Ectodermal cell (in vitro differentiated cells): ENCODE measurements around the gene SRD5A2. TPM values are rescaled to one million over a fixed set of nuclear protein-coding genes. Genes with fewer than 3 reads are reported as not detected.

Experiments used
- H3K27ac ChIP-seq: 2 replicates; pipeline ENCODE4 v1.7.0; 2013; ENCODE audit warnings: mild to moderate bottlenecking, low read depth, low read length; ENCODE audit not compliant: insufficient read depth, poor library complexity, severe bottlenecking
- H3K27me3 ChIP-seq: 2 replicates; pipeline ENCODE4 v1.7.0; 2013; ENCODE audit warnings: mild to moderate bottlenecking, low read length; ENCODE audit not compliant: insufficient read depth, control insufficient read depth, poor library complexity, severe bottlenecking
- H3K36me3 ChIP-seq: one replicate; pipeline ENCODE4 v1.7.0; 2013; ENCODE audit warnings: low read length; ENCODE audit not compliant: control insufficient read depth, insufficient read depth
- H3K4me1 ChIP-seq: one replicate; pipeline ENCODE4 v1.7.0; 2013; ENCODE audit warnings: low read length; ENCODE audit not compliant: control insufficient read depth, insufficient read depth
- H3K4me3 ChIP-seq: 2 replicates; pipeline ENCODE4 v1.7.0; 2013; ENCODE audit warnings: low read depth, low read length, control low read depth; ENCODE audit not compliant: insufficient read depth
- H3K9me3 ChIP-seq: 2 replicates; pipeline ENCODE4 v1.7.0; 2013; ENCODE audit warnings: mild to moderate bottlenecking, low read length, moderate library complexity; ENCODE audit not compliant: control insufficient read depth
- WGBS, 2 experiments: methylation state at CpG; one replicate each; pipeline ENCODE4 v1.1.7; 2013; ENCODE audit warnings: missing lambda C conversion rate in 2 of 2; 5-methylcytosine and 5-hydroxymethylcytosine counted together
- polyA plus RNA-seq, 4 experiments: library from polyadenylated mRNA; stranded (reverse); fragments of 50-300 nt; gene quantifications; one replicate each; pipeline ENCODE4 v1.2.3, GENCODE V29; 2013

Gene SRD5A2, protein sequence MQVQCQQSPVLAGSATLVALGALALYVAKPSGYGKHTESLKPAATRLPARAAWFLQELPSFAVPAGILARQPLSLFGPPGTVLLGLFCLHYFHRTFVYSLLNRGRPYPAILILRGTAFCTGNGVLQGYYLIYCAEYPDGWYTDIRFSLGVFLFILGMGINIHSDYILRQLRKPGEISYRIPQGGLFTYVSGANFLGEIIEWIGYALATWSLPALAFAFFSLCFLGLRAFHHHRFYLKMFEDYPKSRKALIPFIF
- not detected for polyA plus RNA-seq (2013, experiment 1 of 4)
- polyA plus RNA-seq (2013, experiment 2 of 4), result not detected
- polyA plus RNA-seq (2013, experiment 3 of 4), result not detected
- polyA plus RNA-seq (2013, experiment 4 of 4), result not detected

DNA sequence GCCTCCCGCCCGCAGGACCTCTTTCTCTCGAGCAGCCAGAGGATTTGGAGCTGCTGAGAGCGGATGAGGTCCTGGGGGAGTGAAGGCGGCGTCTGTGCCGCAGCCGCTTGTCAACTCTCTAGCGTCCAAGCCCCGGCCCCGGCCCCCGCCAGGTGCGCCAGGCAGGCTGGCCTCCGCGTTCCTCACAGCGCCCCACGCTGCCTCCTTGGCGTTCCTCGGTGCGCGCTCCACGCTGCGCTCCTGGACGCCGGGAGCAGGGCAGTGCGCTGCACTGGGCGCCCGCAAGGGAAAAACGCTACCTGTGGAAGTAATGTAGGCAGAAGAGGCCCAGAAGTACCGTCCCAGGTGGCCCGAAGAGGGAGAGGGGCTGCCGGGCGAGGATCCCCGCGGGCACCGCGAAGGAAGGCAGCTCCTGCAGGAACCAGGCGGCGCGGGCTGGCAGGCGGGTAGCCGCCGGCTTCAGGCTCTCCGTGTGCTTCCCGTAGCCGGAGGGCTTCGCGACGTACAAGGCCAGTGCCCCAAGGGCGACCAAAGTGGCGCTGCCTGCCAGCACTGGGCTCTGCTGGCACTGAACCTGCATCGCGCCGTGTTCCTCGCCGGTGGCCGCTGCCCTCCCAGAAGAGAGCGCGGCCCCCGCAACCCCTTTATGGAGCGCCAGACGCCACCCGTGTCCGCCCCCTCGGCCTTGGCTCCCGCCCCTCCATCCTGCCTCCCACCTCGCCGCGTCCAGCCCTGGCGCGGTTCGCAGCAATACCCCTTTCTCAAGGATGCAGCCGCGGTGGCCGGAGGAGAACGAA is at the start of gene SRD5A2:
Gene SRD5A2, minus strand, starts transcription at position 618 of the 797 bp plus-strand sequence. Its CDS starts 38 bp downstream, at position 580.
- Histone ChIP-seq H3K9me3 (no peaks in the 10 kb centered on the region), H3K4me1 (no peaks in the 10 kb centered on the region), H3K27me3 (peaks cover 60% of the 10 kb centered on the region), H3K4me3 (peak within 1 kb of the TSS; percentile 34), H3K27ac (no peak within 1 kb of the TSS), H3K36me3 (no peaks in the 10 kb centered on the region)
- WGBS, 2 experiments, result 6 to 7% methylated on average over 76 of the region's 76 CpGs

DNA sequence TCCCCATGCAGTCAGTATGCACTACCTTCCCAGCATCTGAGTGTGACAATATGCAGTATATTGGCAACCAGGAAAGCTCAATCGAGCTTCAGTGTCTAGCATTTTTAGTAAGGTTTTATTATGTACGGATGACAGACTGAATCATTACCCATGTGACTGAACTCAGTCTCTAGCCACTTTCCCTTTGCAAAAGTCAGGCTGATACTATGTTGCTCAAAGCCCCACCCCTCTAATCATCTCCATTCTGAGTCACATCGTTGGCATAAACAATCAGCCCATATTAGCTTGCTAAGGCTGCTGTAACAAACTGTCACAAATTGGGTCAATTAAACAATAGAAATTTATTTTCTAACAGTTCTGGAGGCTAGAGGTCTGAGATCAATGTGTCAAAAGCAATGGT is 25.8 kb upstream of the SRD5A2 start:
- 89 to 92% methylated on average over 3 of the region's 3 CpGs for WGBS, 2 experiments
- no peaks in the 10 kb centered on the region for H3K27me3 ChIP-seq

DNA sequence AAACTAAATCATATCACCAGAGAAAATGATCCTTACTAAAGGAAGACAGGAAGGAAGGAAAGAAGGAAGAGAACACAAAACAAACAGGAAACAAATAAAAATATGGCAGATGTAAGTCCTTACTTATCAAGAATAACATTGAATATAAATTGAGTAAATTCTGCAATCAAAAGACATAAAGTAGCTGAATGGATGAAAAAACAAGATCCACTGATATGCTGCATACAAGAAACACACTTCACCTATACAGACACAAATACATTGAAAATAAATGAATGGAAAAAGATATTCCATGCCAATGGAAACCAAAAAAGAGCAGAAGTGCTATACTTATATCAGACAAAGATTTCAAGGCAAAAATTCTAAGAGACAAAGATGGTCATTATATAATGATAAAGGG is 18.0 kb upstream of the SRD5A2 start:
- Histone ChIP-seq H3K27ac (no peak overlapping the region), H3K9me3 (no peaks in the 10 kb centered on the region), H3K4me3 (no peak overlapping the region), H3K4me1 (no peaks in the 10 kb centered on the region), H3K36me3 (no peaks in the 10 kb centered on the region), H3K27me3 (no peaks in the 10 kb centered on the region)

More for the DNA sequence above, 25.8 kb upstream of the SRD5A2 start:
- H3K9me3 ChIP-seq, result no peaks in the 10 kb centered on the region
- H3K36me3 ChIP-seq, result no peaks in the 10 kb centered on the region
- H3K27ac ChIP-seq, result no peak overlapping the region
- H3K4me3 ChIP-seq, result no peak overlapping the region
- H3K4me1 ChIP-seq, result no peaks in the 10 kb centered on the region

DNA sequence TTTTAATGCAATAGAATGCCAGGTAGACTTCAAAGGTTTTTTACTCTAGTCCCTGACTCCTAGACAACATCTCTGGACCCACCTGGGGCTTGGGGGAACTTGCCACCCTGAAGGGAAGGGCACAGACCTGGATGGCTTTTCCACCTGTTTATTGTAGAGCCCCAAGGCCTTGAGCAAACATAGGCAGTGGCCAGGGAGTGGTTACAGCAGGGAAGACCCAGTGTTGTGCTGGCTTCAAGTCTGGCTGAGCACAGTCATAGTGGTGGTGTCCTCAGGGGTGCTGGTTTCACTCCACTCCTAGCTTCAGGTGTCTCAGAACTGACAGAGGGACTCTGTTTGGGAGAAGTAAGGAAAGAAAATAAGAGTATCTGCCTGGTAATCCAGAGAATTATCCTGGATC is 5.5 kb upstream of the SRD5A2 start:
- H3K27me3 ChIP-seq, result peaks cover 21% of the 10 kb centered on the region
- H3K4me1 ChIP-seq, result no peaks in the 10 kb centered on the region
- H3K9me3 ChIP-seq, result no peaks in the 10 kb centered on the region
- H3K27ac ChIP-seq, result no peak overlapping the region
- no peaks in the 10 kb centered on the region for H3K36me3 ChIP-seq
- H3K4me3 ChIP-seq, result no peak overlapping the region

DNA sequence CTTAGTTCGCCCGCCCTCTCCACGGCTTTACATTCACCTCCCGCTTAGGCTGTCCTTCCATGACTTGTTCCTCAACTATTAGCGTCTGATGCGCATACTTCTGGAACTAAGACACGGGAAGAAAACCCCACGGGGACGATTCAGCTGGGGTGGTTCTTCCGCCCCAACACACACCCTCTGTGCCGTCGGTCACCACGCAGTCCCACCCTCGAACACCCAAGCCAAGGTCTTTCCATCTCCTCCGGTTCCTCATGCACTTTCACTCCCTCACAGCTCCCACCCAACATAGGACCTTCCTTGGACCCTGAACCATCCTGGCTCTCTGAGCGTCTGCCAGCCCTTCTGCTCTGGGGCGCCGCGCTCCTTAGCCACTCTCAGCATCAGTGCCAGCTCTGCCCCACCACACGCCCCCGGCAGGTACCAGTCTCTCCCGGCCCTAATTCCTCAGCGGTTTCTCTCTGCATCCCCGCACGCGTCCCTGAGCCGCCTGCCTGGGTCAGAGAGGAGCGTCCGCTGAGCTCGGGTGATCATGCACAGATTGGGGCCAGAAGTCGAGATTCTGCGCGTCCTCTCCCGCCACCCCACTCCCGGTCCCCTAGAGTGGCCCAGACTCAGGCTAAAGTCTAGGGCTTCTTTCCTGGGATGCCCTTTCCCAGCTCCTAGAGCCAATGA is 522 bp upstream of the SRD5A2 start:
- Histone ChIP-seq H3K36me3 (no peaks in the 10 kb centered on the region), H3K27ac (no peak overlapping the region), H3K4me1 (no peaks in the 10 kb centered on the region), H3K9me3 (no peaks in the 10 kb centered on the region), H3K27me3 (peaks cover 60% of the 10 kb centered on the region), H3K4me3 (no peak overlapping the region)
- 87 to 89% methylated on average over 35 of the region's 35 CpGs for WGBS, 2 experiments

DNA sequence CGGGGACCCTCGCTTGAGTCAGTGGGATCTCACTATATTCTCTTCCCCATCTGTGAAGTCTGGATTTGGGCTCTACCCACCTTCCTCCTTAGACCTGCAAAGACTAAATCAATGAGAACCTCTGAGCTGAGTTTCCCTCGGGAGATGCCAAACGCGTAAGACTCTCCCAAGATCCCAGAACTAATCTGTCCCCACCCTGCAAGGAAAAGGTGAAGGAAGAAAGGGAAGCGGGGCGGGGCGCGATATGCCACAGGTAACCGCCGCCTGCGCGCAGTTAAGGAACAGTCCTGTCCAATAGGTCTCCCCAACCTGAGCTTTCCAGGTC is 780 bp downstream of the SRD5A2 start:
- H3K4me3 ChIP-seq, result peak overlapping the region; percentile 34
- no peaks in the 10 kb centered on the region for H3K4me1 ChIP-seq
- no peaks in the 10 kb centered on the region for H3K36me3 ChIP-seq
- no peak overlapping the region for H3K27ac ChIP-seq
- H3K9me3 ChIP-seq, result no peaks in the 10 kb centered on the region
- 10 to 14% methylated on average over 13 of the region's 13 CpGs for WGBS, 2 experiments
- peaks cover 60% of the 10 kb centered on the region for H3K27me3 ChIP-seq

DNA sequence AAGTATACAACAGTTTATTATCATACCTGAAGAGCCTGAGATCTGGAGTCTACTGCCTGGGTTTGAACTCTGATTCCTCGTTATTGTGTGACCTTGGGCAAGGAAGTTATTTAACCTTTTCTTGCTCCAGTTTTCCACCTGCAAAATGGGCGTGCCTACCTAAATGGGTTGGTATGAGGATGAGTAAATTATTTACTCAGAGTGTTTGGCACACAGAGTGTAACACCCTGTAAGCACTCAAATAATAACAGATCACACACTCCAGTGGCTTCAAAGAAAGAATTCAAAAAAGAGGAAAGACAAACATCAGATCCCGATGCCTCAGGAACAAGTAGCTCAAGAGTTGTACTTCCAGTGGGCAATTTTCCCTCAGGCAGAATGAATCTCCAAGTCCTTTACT is 2.4 kb downstream of the SRD5A2 start:
- WGBS, 2 experiments, result 79 to 88% methylated on average over 2 to 3 of the region's 3 CpGs

DNA sequence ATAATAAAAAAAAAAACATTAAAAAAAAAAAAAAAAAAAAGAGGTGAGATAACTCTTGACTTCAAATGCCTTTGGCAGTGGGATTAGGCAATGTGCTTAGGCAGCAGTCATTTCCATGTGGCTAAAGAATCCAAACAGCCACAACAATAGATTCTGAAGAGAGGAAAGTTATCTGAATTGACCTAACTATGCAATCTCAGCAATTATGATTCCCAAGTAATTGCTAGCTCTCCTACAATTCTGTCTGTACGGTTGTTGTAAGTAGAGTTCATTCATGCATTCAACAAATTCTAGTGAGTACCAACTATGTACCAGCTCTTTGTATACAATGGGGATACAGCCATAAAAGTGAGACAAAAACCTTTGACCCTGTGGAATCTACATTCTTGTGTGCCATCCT is 3.6 kb downstream of the SRD5A2 start:
- no peaks in the 10 kb centered on the region for H3K9me3 ChIP-seq
- H3K27me3 ChIP-seq, result peaks cover 49% of the 10 kb centered on the region
- H3K4me1 ChIP-seq, result no peaks in the 10 kb centered on the region
- H3K4me3 ChIP-seq, result no peak overlapping the region
- no peaks in the 10 kb centered on the region for H3K36me3 ChIP-seq
- WGBS, 2 experiments, result 100% methylated on average over 1 of the region's 1 CpG
- no peak overlapping the region for H3K27ac ChIP-seq

More for the DNA sequence above, 2.4 kb downstream of the SRD5A2 start:
- no peak overlapping the region for H3K4me3 ChIP-seq
- H3K4me1 ChIP-seq, result no peaks in the 10 kb centered on the region
- no peak overlapping the region for H3K27ac ChIP-seq
- no peaks in the 10 kb centered on the region for H3K36me3 ChIP-seq
- H3K27me3 ChIP-seq, result peaks cover 60% of the 10 kb centered on the region
- no peaks in the 10 kb centered on the region for H3K9me3 ChIP-seq

DNA sequence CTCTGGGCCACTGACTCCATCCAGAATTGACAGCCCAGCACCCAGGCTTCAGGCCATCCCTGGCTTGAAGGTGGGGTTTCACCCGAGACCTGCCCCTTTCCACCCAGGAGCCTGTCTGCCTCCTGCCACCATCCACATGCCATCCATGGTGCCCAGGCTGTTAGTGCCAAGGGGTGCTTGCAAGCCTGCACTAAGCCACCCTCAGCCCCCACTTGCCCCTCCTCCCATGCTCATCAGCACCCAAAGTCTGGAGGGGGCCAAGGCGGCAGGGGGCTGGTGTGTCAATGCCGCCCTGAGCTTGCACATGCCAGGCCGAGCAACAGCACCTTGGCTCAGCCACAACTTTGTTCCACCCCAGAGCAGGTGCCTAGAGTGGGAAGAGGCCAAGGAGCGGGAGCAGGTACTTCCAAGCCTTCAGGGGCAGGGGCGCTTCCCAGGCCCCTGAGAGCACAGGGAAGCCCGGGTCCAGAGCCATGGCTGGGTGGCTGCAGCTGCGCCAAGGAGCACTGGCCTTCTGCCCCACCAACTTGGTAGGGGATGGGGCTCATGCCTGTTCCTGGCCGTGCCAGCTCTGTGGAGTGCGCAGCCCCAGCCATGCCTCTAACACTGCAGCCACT is 12.0 kb downstream of the SRD5A2 start:
- Histone ChIP-seq H3K4me3 (no peak overlapping the region), H3K27ac (no peak overlapping the region), H3K27me3 (peaks cover 2% of the 10 kb centered on the region), H3K36me3 (no peaks in the 10 kb centered on the region), H3K9me3 (peaks cover 2% of the 10 kb centered on the region), H3K4me1 (no peaks in the 10 kb centered on the region)
- WGBS, 2 experiments, result 91 to 96% methylated on average over 10 of the region's 10 CpGs

DNA sequence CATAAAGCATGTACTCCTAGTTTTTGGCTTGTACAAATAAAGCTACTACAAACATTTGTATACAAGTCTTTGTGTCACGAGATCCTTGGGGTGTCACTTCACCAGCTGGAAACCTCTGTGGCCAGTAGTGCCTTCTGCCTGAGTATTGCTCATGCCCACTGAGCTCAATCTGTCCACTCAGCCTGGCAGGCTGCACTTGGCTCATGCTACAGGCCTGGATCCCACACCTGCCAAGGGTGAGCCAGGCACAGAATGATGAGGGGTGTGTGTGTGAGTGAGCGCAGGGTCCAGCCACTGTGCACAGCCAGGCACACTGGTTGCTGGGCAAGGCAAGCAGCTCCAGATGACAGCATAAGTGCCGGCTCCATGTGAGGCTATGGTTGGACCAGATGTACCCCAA is 13.1 kb downstream of the SRD5A2 start:
- Histone ChIP-seq H3K36me3 (no peaks in the 10 kb centered on the region), H3K27me3 (peaks cover 4% of the 10 kb centered on the region), H3K9me3 (peaks cover 2% of the 10 kb centered on the region), H3K27ac (no peak overlapping the region), H3K4me3 (no peak overlapping the region), H3K4me1 (no peaks in the 10 kb centered on the region)
- 93 to 96% methylated on average over 3 of the region's 3 CpGs for WGBS, 2 experiments
